Ascending aorta (tissue), 2 donors: ENCODE results near the gene CFAP52. TPM values are rescaled to one million over a fixed set of nuclear protein-coding genes. Genes with fewer than 3 reads are reported as not detected.
A peak's percentile ranks its signal among the peaks of the same experiment; 100 is the strongest.

Source experiments
- DNase-seq, 2 donors: peaks; one replicate each; pipeline ENCODE4 v3.0.0-alpha.2; 2019; ENCODE audit warnings: low spot score in 2 of 2
- H3K27ac ChIP-seq, 2 donors: fragments of 200-600 bp; sonication (generic); one replicate each; pipeline ENCODE4 v1.5.1; 2016 to 2017; ENCODE audit warnings: mild to moderate bottlenecking in 1 of 2
- H3K27me3 ChIP-seq: fragments of 200-600 bp; sonication (generic); one replicate; pipeline ENCODE4 v1.5.1; 2017
- H3K36me3 ChIP-seq, 2 donors: fragments of 200-600 bp; sonication (generic); one replicate each; pipeline ENCODE4 v1.5.1; 2016
- H3K4me1 ChIP-seq, 2 donors: fragments of 200-600 bp; sonication (generic); one replicate each; pipeline ENCODE4 v1.5.1; 2016 to 2017; ENCODE audit warnings: mild to moderate bottlenecking in 1 of 2
- H3K4me3 ChIP-seq, 2 donors: fragments of 200-600 bp; sonication (generic); one replicate each; pipeline ENCODE4 v1.5.1; 2016 to 2017; ENCODE audit warnings: mild to moderate bottlenecking in 1 of 2
- H3K9me3 ChIP-seq, 2 donors: fragments of 200-600 bp; sonication (generic); one replicate each; pipeline ENCODE4 v1.5.1; 2016
- intact Hi-C: fragments of 100-400 bp; cut with DNase I; formaldehyde crosslinking; loops from one replicate; pipeline ENCODE4 v1.15.1; 2023
- total RNA-seq: library from RNA; depleted of rRNA; stranded (reverse); fragments of >200 nt; gene quantifications from one replicate; pipeline ENCODE4 v1.1.0, GENCODE V29; 2016
- TF ChIP-seq, protein P1 (sequence below), 3 experiments: fragments of 200-600 bp in 2 of 3; fragments of 450-650 bp in 1 of 3; sonication (generic) in 2 of 3; IDR thresholded peaks; one replicate each; pipeline ENCODE4 v1.5.1; 2016 to 2019; ENCODE audit warnings: antibody characterized with exemption in 3 of 3, mild to moderate bottlenecking in 1 of 3, moderate library complexity in 1 of 3

Gene CFAP52, protein sequence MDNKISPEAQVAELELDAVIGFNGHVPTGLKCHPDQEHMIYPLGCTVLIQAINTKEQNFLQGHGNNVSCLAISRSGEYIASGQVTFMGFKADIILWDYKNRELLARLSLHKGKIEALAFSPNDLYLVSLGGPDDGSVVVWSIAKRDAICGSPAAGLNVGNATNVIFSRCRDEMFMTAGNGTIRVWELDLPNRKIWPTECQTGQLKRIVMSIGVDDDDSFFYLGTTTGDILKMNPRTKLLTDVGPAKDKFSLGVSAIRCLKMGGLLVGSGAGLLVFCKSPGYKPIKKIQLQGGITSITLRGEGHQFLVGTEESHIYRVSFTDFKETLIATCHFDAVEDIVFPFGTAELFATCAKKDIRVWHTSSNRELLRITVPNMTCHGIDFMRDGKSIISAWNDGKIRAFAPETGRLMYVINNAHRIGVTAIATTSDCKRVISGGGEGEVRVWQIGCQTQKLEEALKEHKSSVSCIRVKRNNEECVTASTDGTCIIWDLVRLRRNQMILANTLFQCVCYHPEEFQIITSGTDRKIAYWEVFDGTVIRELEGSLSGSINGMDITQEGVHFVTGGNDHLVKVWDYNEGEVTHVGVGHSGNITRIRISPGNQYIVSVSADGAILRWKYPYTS
- total RNA-seq: not detected

DNA sequence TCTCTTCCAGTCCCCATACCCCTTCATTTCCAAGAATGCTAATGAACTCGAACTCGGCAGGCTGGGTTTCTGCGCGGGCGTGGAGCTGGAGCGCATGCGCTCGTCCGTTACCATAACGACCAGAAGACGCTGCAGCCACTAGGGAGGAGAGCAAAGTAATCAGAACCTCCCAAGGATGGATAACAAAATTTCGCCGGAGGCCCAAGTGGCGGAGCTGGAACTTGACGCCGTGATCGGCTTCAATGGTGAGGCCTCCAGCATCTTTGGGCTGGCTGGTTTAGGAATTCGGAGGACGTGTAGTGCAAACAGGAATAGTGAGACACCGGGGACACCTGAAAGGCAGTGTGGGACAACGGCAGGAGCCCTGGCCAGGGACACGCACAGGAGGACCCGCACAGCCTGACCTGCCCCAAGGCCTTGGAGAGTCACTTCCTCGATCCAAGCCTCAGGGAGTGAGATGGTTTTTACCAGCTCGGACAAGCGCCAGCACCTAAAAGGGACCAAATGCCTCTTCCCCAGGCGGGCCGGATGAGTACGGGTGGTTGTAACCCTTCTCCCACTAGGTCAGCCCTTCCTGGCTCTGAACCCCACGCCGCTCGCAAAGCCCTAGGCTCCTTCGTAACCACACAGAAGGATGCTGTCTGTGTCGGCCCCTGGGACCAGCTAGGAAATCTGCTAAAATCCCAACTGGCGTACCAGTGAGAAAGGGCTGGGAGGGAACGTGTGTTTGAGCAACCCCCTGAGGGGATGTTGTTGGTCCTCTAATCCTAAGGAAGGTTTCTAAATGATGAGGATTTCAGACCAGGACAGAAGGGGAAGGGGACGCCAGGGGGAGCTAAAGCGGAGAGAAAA, at the start of gene CFAP52:
TSS of gene CFAP52 (plus strand) at position 122 of the 852 bp plus-strand sequence. CDS start at position 176, 54 bp downstream.
- Histone ChIP-seq H3K9me3 (no peaks in the 10 kb centered on the region), H3K4me3 (peak within 1 kb of the TSS; percentile 72 to 87), H3K27me3 (no peaks in the 10 kb centered on the region), H3K27ac (peak within 1 kb of the TSS; percentile 39 to 44), H3K36me3 (no peaks in the 10 kb centered on the region), H3K4me1 (peaks cover 0 to 3% of the 10 kb centered on the region in 2 donors)
- TF ChIP-seq, protein P1, sequence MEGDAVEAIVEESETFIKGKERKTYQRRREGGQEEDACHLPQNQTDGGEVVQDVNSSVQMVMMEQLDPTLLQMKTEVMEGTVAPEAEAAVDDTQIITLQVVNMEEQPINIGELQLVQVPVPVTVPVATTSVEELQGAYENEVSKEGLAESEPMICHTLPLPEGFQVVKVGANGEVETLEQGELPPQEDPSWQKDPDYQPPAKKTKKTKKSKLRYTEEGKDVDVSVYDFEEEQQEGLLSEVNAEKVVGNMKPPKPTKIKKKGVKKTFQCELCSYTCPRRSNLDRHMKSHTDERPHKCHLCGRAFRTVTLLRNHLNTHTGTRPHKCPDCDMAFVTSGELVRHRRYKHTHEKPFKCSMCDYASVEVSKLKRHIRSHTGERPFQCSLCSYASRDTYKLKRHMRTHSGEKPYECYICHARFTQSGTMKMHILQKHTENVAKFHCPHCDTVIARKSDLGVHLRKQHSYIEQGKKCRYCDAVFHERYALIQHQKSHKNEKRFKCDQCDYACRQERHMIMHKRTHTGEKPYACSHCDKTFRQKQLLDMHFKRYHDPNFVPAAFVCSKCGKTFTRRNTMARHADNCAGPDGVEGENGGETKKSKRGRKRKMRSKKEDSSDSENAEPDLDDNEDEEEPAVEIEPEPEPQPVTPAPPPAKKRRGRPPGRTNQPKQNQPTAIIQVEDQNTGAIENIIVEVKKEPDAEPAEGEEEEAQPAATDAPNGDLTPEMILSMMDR (IDR thresholded peaks at IDR 0.05): peak; percentile 27 to 68 (median 52)
- intact Hi-C loops: no loop called here
- DNase-seq: peak; percentile 21 to 83

DNA sequence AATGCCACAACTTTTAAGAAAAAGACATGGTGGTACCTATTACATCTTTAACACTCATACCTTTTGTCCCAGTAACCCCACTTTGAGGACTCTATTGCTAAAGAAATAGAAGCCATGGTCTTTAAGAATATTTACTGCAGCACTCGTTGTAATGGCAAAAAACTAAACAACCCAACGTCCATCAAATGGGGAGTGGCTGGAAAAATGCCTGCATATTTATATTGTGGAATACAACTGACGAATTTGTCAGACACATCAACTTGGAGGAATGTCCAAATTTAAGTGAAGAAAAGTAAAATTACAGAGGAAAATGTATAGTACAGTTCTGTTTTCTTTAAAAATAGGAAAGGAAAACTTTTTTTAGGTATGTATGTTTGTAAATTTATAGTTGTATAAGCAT, 48.7 kb upstream of the CFAP52 start:
- no peak overlapping the region for H3K4me3 ChIP-seq
- intact Hi-C loops: loop anchor here (10.0 kb wide), 1 partner anchor 353 kb away; no protein-coding TSS in a partner anchor

DNA sequence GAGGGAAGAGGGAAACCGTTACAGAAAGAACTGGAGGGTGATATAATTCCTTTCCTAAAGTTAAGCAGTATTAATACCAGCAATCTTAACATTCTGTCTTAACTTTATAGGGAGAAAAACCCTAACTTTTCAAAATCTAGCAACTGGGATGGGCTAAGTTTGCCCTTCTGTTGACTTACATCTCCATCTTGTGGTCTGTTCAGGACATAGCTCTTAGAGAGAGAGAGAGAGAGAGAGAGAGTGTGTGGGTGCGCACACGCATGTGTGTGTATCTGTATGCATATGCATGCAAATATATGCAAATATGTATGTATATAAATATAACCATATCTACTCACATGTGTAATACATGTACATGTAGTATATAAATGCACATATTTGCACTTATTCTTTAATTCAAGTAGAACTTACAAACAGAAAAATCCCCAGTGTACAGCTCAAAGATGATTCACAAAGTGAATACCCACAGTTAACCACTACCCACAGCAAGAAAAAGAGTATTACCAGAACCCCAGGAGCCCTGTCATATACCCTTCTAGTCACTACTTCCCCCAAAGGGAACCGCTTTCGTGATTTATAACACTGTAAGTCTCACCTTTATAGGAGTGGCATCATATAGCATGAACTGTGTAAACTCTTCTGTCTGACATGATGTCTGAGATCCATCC, 47.3 kb upstream of the CFAP52 start:
- DNase-seq: no peak
- Histone ChIP-seq H3K36me3 (no peaks in the 10 kb centered on the region), H3K4me3 (no peak overlapping the region), H3K27me3 (no peaks in the 10 kb centered on the region), H3K4me1 (no peaks in the 10 kb centered on the region), H3K9me3 (no peaks in the 10 kb centered on the region), H3K27ac (no peak overlapping the region)
- TF ChIP-seq, protein P1 (IDR thresholded peaks at IDR 0.05): peak in 1 of 3 experiments; percentile 42
- intact Hi-C loops: loop anchor here (10.0 kb wide), 1 partner anchor 354 kb away; no protein-coding TSS in a partner anchor

More for the DNA sequence above, 48.7 kb upstream of the CFAP52 start:
- DNase-seq: no peak
- Histone ChIP-seq H3K27me3 (no peaks in the 10 kb centered on the region), H3K36me3 (no peaks in the 10 kb centered on the region), H3K9me3 (no peaks in the 10 kb centered on the region), H3K4me1 (no peaks in the 10 kb centered on the region), H3K27ac (no peak overlapping the region)
- TF ChIP-seq, protein P1 (IDR thresholded peaks at IDR 0.05): no peak

DNA sequence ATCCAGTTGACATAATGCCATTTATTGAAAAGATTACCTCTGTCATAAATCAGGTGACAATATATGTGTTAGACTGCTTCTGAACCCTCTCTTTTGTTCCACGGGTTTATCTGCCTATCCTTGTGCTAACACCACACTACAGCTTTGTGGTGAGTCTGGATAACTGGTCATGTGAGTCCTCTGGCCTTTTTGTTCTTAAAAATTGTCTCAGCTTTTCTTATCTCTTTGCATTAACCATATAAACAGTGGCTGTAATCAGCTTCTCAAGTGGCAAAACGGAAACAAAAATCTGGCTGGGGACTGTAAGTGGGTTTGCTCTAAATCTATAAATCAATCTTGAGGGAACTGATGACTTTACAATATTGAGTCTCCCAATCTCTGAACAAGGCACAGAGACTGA, 45.4 kb upstream of the CFAP52 start:
- Histone ChIP-seq H3K4me3 (no peak overlapping the region), H3K4me1 (no peaks in the 10 kb centered on the region), H3K36me3 (no peaks in the 10 kb centered on the region), H3K27me3 (no peaks in the 10 kb centered on the region), H3K9me3 (no peaks in the 10 kb centered on the region), H3K27ac (no peak overlapping the region)
- TF ChIP-seq, protein P1 (IDR thresholded peaks at IDR 0.05): no peak
- intact Hi-C loops: no loop called here
- no peak for DNase-seq

DNA sequence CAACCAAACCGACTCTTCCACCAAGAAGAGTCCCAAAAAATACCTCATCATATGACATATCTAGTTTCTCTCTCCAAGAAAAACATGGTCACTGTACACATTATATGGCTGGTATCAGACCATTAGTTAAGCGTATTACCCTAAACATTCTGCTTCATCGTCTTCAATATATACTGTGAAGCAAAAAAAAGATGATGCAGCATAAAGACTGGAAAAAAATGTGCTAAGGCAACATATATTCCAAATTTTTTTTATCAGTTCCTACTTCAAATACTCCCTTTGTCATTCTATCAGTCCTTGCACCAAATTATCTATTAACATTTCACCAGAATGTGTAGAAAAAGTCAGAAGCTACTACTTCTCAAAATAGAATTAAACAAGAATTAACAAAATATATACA, 43.7 kb upstream of the CFAP52 start:
- Histone ChIP-seq H3K27ac (no peak overlapping the region), H3K4me1 (no peaks in the 10 kb centered on the region)

More for the DNA sequence above, 43.7 kb upstream of the CFAP52 start:
- no peak for DNase-seq
- Histone ChIP-seq H3K36me3 (no peaks in the 10 kb centered on the region), H3K4me3 (no peak overlapping the region), H3K9me3 (no peaks in the 10 kb centered on the region), H3K27me3 (no peaks in the 10 kb centered on the region)
- TF ChIP-seq, protein P1 (IDR thresholded peaks at IDR 0.05): no peak
- intact Hi-C loops: no loop called here
